ENCODE data around the gene C1GALT1.

- TF ChIP-seq, protein P1, sequence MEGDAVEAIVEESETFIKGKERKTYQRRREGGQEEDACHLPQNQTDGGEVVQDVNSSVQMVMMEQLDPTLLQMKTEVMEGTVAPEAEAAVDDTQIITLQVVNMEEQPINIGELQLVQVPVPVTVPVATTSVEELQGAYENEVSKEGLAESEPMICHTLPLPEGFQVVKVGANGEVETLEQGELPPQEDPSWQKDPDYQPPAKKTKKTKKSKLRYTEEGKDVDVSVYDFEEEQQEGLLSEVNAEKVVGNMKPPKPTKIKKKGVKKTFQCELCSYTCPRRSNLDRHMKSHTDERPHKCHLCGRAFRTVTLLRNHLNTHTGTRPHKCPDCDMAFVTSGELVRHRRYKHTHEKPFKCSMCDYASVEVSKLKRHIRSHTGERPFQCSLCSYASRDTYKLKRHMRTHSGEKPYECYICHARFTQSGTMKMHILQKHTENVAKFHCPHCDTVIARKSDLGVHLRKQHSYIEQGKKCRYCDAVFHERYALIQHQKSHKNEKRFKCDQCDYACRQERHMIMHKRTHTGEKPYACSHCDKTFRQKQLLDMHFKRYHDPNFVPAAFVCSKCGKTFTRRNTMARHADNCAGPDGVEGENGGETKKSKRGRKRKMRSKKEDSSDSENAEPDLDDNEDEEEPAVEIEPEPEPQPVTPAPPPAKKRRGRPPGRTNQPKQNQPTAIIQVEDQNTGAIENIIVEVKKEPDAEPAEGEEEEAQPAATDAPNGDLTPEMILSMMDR (IDR thresholded peaks at IDR 0.05): no peak
- TF ChIP-seq POLR2A (IDR thresholded peaks at IDR 0.05): no peak
Measured at GRCh38 chr7:7214398-7215347, 32.3 kb downstream of the C1GALT1 start.
